ENCODE measurements around the gene RPA1. TPM values are rescaled to one million over a fixed set of nuclear protein-coding genes. Genes with fewer than 3 reads are reported as not detected.
A peak's percentile ranks its signal among the peaks of the same experiment; 100 is the strongest.

Gene RPA1
- polyA plus RNA-seq, 3 donors, result 18.5 to 27.4 (median 23.8) TPM

DNA sequence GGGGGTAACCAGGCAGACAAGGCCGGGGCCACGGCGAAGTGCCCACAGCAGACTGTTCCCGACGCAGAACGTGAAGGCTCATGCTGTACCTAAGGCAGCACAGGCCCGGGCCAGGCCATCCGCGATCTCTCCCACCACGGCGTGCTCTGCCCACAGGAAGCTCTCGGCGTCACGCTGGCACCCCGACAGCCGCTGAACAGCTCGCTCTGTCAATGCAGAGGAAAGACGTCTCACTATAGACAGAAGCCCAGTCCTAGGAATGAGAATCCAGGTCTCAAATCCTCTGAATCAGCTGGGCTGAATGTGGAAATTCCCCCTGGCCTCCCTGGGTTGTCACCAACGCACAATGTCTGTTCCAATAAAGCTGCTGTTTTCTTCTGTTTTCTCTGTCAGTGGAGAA, 46.5 kb upstream of the RPA1 start:
- H3K27ac Mint-ChIP-seq, result peak overlapping the region; percentile 97 to 99 (median 98)
- intact Hi-C loops (cut with micrococcal nuclease), result loop anchor here (2.0 to 10.0 kb wide), 5 partner anchors 58 to 111 kb away; partner anchors contain the start of gene WDR81 (in 1 of the 2)
- peaks cover 8 to 39% of the 10 kb centered on the region in 2 donors for H3K36me3 ChIP-seq (replicated peaks in 1 of 2; ENCODE audit: control insufficient read depth in 1 of 2, insufficient read depth in 2 of 2, low read length in 2 of 2)
- DNase-seq, result peak; percentile 29 to 70 (median 50)
- H3K9me3 Mint-ChIP-seq, result no peaks in the 10 kb centered on the region
- H3K27me3 Mint-ChIP-seq (ENCODE audit: low read depth in 3 of 3), result peaks cover 0 to 5% (median 1%) of the 10 kb centered on the region in 3 donors
- peak overlapping the region; percentile 57 for H2AFZ ChIP-seq (ENCODE audit: insufficient read depth, low read depth, low read length, poor library complexity, severe bottlenecking)
- H3K4me1 ChIP-seq (ENCODE audit: control insufficient read depth in 1 of 2, insufficient read depth in 2 of 2, low read length in 2 of 2), result peaks cover 27 to 29% of the 10 kb centered on the region in 2 donors
- H3K27ac ChIP-seq (ENCODE audit: low read depth in 1 of 2, low read length in 2 of 2), result peak overlapping the region; percentile 93 to 97
- no peaks in the 10 kb centered on the region for H3K27me3 ChIP-seq (ENCODE audit: control insufficient read depth in 2 of 2, insufficient read depth in 2 of 2, low read length in 2 of 2)
- H3K4me2 ChIP-seq (replicated peaks; ENCODE audit: extremely low read depth, low read length, poor library complexity, severe bottlenecking), result peak overlapping the region; percentile 71
- peak overlapping the region; percentile 71 to 85 for H3K4me3 Mint-ChIP-seq
- peak overlapping the region in 2 of 3 experiments; percentile 12 to 58 for H3K4me3 ChIP-seq (replicated peaks in 1 of 3; ENCODE audit: low read depth in 2 of 3, low read length in 3 of 3)
- H4K20me1 ChIP-seq (ENCODE audit: insufficient read depth, low read length), result no peaks in the 10 kb centered on the region
- H3K79me2 ChIP-seq (ENCODE audit: insufficient read depth, low read length), result no peaks in the 10 kb centered on the region
- TF ChIP-seq, protein P1, sequence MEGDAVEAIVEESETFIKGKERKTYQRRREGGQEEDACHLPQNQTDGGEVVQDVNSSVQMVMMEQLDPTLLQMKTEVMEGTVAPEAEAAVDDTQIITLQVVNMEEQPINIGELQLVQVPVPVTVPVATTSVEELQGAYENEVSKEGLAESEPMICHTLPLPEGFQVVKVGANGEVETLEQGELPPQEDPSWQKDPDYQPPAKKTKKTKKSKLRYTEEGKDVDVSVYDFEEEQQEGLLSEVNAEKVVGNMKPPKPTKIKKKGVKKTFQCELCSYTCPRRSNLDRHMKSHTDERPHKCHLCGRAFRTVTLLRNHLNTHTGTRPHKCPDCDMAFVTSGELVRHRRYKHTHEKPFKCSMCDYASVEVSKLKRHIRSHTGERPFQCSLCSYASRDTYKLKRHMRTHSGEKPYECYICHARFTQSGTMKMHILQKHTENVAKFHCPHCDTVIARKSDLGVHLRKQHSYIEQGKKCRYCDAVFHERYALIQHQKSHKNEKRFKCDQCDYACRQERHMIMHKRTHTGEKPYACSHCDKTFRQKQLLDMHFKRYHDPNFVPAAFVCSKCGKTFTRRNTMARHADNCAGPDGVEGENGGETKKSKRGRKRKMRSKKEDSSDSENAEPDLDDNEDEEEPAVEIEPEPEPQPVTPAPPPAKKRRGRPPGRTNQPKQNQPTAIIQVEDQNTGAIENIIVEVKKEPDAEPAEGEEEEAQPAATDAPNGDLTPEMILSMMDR (IDR thresholded peaks at IDR 0.05), result no peak
- WGBS (ENCODE audit: insufficient coverage), result 27% methylated on average over 18 of the region's 19 CpGs
- H3K9me3 ChIP-seq (replicated peaks in 1 of 2; ENCODE audit: control insufficient read depth in 1 of 2, insufficient read depth in 1 of 2, low read length in 2 of 2), result no peaks in the 10 kb centered on the region
- H3K4me1 Mint-ChIP-seq, result peaks cover 30% of the 10 kb centered on the region
- peaks cover 40 to 54% of the 10 kb centered on the region in 2 donors for H3K36me3 Mint-ChIP-seq
- H3K9ac ChIP-seq (ENCODE audit: insufficient read depth, low read length, poor library complexity, severe bottlenecking), result peak overlapping the region; percentile 62

DNA sequence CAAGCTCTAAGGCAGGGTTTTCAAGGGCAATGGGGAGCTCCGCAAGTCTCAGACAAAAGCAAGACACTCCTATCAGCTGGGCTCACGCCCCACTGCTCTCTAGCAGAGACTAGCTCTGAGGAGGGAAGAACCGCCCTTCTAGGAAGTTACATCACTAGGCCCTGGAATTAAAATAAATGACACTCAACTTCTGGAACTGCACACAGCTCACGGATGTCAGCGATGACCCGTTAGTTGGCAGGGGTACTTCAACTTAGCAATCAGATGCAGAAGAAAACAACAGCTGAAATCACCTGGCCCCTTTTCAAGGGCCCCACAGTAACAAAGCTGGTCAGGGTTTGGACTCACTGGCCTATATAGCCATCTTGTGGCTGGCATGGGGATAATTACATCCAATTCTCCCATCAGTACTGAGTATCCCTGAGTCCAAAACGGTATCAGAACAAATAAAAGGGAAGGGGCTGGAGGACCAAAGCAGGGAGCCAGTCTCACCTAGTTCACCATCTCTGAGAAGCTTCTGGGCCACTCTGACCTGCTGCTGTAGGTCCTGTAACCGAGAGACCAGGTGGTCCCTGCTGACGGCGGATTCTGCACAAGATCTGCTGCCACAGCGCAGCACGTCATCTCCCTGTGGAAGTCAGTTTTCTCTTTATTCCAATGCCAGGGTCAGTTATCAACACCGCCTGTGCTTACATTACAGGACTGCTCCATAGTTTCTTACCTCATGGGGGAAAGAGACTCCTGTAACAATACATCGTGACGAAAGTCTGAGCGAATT, 45.8 kb upstream of the RPA1 start:
- Histone ChIP-seq H3K27me3 (ENCODE audit: control insufficient read depth in 2 of 2, insufficient read depth in 2 of 2, low read length in 2 of 2) (no peaks in the 10 kb centered on the region), H3K9ac (ENCODE audit: insufficient read depth, low read length, poor library complexity, severe bottlenecking) (peak overlapping the region; percentile 62), H3K27ac (ENCODE audit: low read depth in 1 of 2, low read length in 2 of 2) (peak overlapping the region; percentile 93 to 97), H2AFZ (ENCODE audit: insufficient read depth, low read depth, low read length, poor library complexity, severe bottlenecking) (peak overlapping the region; percentile 57), H3K79me2 (ENCODE audit: insufficient read depth, low read length) (no peaks in the 10 kb centered on the region), H3K4me3 (replicated peaks in 1 of 3; ENCODE audit: low read depth in 2 of 3, low read length in 3 of 3) (peak overlapping the region; percentile 12 to 58 (median 15)), H3K9me3 (replicated peaks in 1 of 2; ENCODE audit: control insufficient read depth in 1 of 2, insufficient read depth in 1 of 2, low read length in 2 of 2) (no peaks in the 10 kb centered on the region), H3K36me3 (replicated peaks in 1 of 2; ENCODE audit: control insufficient read depth in 1 of 2, insufficient read depth in 2 of 2, low read length in 2 of 2) (peaks cover 8 to 32% of the 10 kb centered on the region in 2 donors), H3K4me2 (replicated peaks; ENCODE audit: extremely low read depth, low read length, poor library complexity, severe bottlenecking) (peak overlapping the region; percentile 71), H4K20me1 (ENCODE audit: insufficient read depth, low read length) (no peaks in the 10 kb centered on the region), H3K4me1 (ENCODE audit: control insufficient read depth in 1 of 2, insufficient read depth in 2 of 2, low read length in 2 of 2) (peaks cover 27 to 29% of the 10 kb centered on the region in 2 donors)
- WGBS (ENCODE audit: insufficient coverage), result 33% methylated on average over 9 of the region's 16 CpGs
- intact Hi-C loops (cut with micrococcal nuclease), result loop anchor here (2.0 to 10.0 kb wide), 5 partner anchors 59 to 112 kb away; partner anchors contain the start of gene WDR81 (in 1 of the 2)
- peak; percentile 84 to 86 (median 84) for DNase-seq
- TF ChIP-seq, protein P1 (IDR thresholded peaks at IDR 0.05), result peak; percentile 76
- H3K27me3 Mint-ChIP-seq (ENCODE audit: low read depth in 3 of 3), result peaks cover 0 to 5% (median 1%) of the 10 kb centered on the region in 3 donors
- H3K4me3 Mint-ChIP-seq, result peak overlapping the region; percentile 71 to 85
- no peaks in the 10 kb centered on the region for H3K9me3 Mint-ChIP-seq
- peaks cover 35 to 53% of the 10 kb centered on the region in 2 donors for H3K36me3 Mint-ChIP-seq
- H3K27ac Mint-ChIP-seq, result peak overlapping the region; percentile 97 to 99 (median 98)
- peaks cover 30% of the 10 kb centered on the region for H3K4me1 Mint-ChIP-seq

All from CD14-positive monocyte (primary cell).